MM.1S (cell line): ENCODE results near the gene FAM193A.

Source experiments
- CTCF ChIP-seq: fragments of 300-600 bp; sonication (generic); IDR thresholded peaks from 2 replicates; pipeline ENCODE4 v1.5.1; 2016; ENCODE audit warnings: antibody characterized with exemption, low read length, mixed read lengths
- EZH2 ChIP-seq: fragments of 300-600 bp; sonication (generic); optimal IDR thresholded peaks from 2 replicates; pipeline ENCODE3; 2017; ENCODE audit warnings: low read depth, mild to moderate bottlenecking, antibody characterized with exemption, low read length, mixed read lengths
- EZH2phosphoT487 ChIP-seq: fragments of 300-600 bp; sonication (generic); IDR thresholded peaks from 2 replicates; pipeline ENCODE4 v1.6.1; 2018; ENCODE audit warnings: antibody characterized with exemption, low read length

GRCh38 chr4:2761035-2761923 lies 224.8 kb downstream of the FAM193A start:
- TF ChIP-seq EZH2 (no peak), EZH2phosphoT487 (no peak), CTCF (no peak)
